Parathyroid adenoma (tissue), 2 donors: ENCODE measurements around the gene KSR1.

ENCODE experiments used
- H2AFZ ChIP-seq: fragments of 300-600 bp; sonication (generic); one replicate; pipeline ENCODE4 v1.7.0; 2017; ENCODE audit warnings: antibody characterized with exemption, mild to moderate bottlenecking
- H3K27ac ChIP-seq: fragments of 300-600 bp; sonication (generic); one replicate; pipeline ENCODE4 v1.7.0; 2017
- H3K27me3 ChIP-seq: fragments of 300-600 bp; sonication (generic); one replicate; pipeline ENCODE4 v1.7.0; 2017; ENCODE audit warnings: low read length; ENCODE audit not compliant: control insufficient read depth, insufficient read depth
- H3K36me3 ChIP-seq: fragments of 300-600 bp; sonication (generic); one replicate; pipeline ENCODE4 v1.7.0; 2017; ENCODE audit warnings: low read length; ENCODE audit not compliant: control insufficient read depth, insufficient read depth
- H3K4me1 ChIP-seq: fragments of 300-600 bp; sonication (generic); one replicate; pipeline ENCODE4 v1.7.0; 2017; ENCODE audit warnings: control low read depth
- H3K4me2 ChIP-seq: fragments of 300-600 bp; sonication (generic); one replicate; pipeline ENCODE4 v1.7.0; 2017; ENCODE audit warnings: low read length
- H3K4me3 ChIP-seq: fragments of 300-600 bp; sonication (generic); one replicate; pipeline ENCODE4 v1.7.0; 2017; ENCODE audit warnings: low read depth, low read length
- H3K79me2 ChIP-seq: fragments of 300-600 bp; sonication (generic); one replicate; pipeline ENCODE4 v1.7.0; 2017; ENCODE audit warnings: control low read depth
- H3K9ac ChIP-seq: fragments of 300-600 bp; sonication (generic); one replicate; pipeline ENCODE4 v1.7.0; 2017; ENCODE audit warnings: mild to moderate bottlenecking
- H3K9me3 ChIP-seq: fragments of 300-600 bp; sonication (generic); one replicate; pipeline ENCODE4 v1.7.0; 2017; ENCODE audit warnings: low read length; ENCODE audit not compliant: control insufficient read depth
- CTCF ChIP-seq: fragments of 300-600 bp; sonication (generic); IDR thresholded peaks from one replicate; pipeline ENCODE4 v1.7.0; 2017; ENCODE audit warnings: antibody characterized with exemption, mild to moderate bottlenecking
- donor health status: primary hyperparathyroidism.

KSR1 gene

GRCh38 chr17:27523712-27524111, 67.5 kb downstream of the KSR1 start:
- Histone ChIP-seq H3K4me1 (no peaks in the 10 kb centered on the region), H2AFZ (no peak overlapping the region), H3K27me3 (no peaks in the 10 kb centered on the region), H3K36me3 (no peaks in the 10 kb centered on the region), H3K4me2 (no peak overlapping the region), H3K9ac (no peak overlapping the region), H3K27ac (no peak overlapping the region), H3K9me3 (no peaks in the 10 kb centered on the region), H3K4me3 (no peak overlapping the region), H3K79me2 (peaks cover 12% of the 10 kb centered on the region)
- TF ChIP-seq CTCF = no peak

DNA sequence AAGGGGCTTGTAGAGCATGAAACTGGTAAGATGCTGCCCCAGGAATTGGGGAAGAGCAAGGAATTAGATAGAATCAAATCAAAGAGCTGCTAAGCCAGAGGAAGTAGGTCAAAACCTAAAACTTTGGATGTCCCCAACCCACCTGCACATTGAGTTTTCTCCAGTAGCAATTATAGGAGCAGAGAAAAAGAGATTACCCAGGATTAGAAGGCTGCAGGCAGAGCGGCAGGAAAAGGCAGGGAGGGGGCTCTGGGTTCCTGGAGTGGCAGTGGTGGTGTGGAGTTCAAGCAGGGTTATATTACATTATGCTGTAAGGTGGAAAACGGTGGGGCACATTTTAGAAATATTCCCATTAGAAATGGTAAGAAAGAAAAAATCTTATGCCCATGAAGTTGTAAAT, 68.3 kb downstream of the KSR1 start:
- no peaks in the 10 kb centered on the region for H3K9me3 ChIP-seq
- no peak for TF ChIP-seq CTCF

DNA sequence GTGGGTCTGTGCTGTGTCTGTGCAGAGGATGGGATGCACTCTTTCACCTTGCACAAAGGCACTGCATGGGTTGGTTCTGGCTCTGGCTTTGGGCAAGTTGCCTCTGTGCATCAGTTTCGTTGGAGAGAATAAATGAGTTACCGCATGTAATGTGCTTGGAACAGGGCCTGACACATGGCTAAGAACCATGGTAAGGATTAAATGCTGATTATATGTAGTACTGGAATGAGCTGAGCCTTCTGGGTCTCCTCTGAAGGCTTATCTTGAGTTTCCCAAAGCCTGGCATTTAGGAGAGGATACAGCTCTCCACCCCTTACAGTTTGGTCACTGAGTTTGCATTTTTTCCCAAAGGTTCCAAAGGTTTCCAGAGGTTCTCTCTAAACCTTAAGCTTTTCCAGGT, 69.1 kb downstream of the KSR1 start:
- Histone ChIP-seq H3K36me3 (no peaks in the 10 kb centered on the region), H3K4me1 (no peaks in the 10 kb centered on the region), H3K79me2 (peaks cover 9% of the 10 kb centered on the region), H3K27me3 (no peaks in the 10 kb centered on the region), H3K9me3 (no peaks in the 10 kb centered on the region), H3K27ac (no peak overlapping the region), H3K4me2 (no peak overlapping the region), H2AFZ (no peak overlapping the region), H3K4me3 (no peak overlapping the region), H3K9ac (no peak overlapping the region)
- TF ChIP-seq CTCF = no peak

More for the DNA sequence above, 68.3 kb downstream of the KSR1 start:
- Histone ChIP-seq H3K4me3 (no peak overlapping the region), H3K4me2 (no peak overlapping the region), H2AFZ (no peak overlapping the region), H3K27me3 (no peaks in the 10 kb centered on the region), H3K4me1 (no peaks in the 10 kb centered on the region), H3K27ac (no peak overlapping the region), H3K9ac (no peak overlapping the region), H3K79me2 (peaks cover 7% of the 10 kb centered on the region), H3K36me3 (no peaks in the 10 kb centered on the region)

- H3K36me3 ChIP-seq = no peaks in the 10 kb centered on the region
- no peak overlapping the region for H3K4me3 ChIP-seq
- no peaks in the 10 kb centered on the region for H3K4me1 ChIP-seq
- H3K9me3 ChIP-seq = no peaks in the 10 kb centered on the region
- no peak for TF ChIP-seq CTCF
- H3K27me3 ChIP-seq = no peaks in the 10 kb centered on the region
- H3K27ac ChIP-seq = no peak overlapping the region
- no peak overlapping the region for H3K9ac ChIP-seq
- H3K4me2 ChIP-seq = no peak overlapping the region
- no peak overlapping the region for H2AFZ ChIP-seq
- peaks cover 3% of the 10 kb centered on the region for H3K79me2 ChIP-seq
These were observed 69.8 kb downstream of the KSR1 start for GRCh38 chr17:27525836-27526603.

GRCh38 chr17:27526604-27527002, 70.4 kb downstream of the KSR1 start:
- H3K9ac ChIP-seq = no peak overlapping the region
- no peaks in the 10 kb centered on the region for H3K4me1 ChIP-seq
- no peaks in the 10 kb centered on the region for H3K36me3 ChIP-seq
- no peak overlapping the region for H2AFZ ChIP-seq
- H3K9me3 ChIP-seq = no peaks in the 10 kb centered on the region
- peaks cover 2% of the 10 kb centered on the region for H3K79me2 ChIP-seq
- TF ChIP-seq CTCF = no peak
- no peak overlapping the region for H3K4me2 ChIP-seq
- no peaks in the 10 kb centered on the region for H3K27me3 ChIP-seq
- no peak overlapping the region for H3K27ac ChIP-seq
- no peak overlapping the region for H3K4me3 ChIP-seq
